ENCODE results near the gene ANXA2.
A peak's percentile ranks its signal among the peaks of the same experiment; 100 is the strongest.

Gene ANXA2

GRCh38 chr15:60374209-60374608 lies 23.6 kb downstream of the ANXA2 start:
- intact Hi-C loops (cut with DNase I) = no loop called here
- DNase-seq = no peak

- intact Hi-C loops (cut with DNase I) = no loop called here
- DNase-seq = no peak
Observed at GRCh38 chr15:60373745-60374144, 24.0 kb downstream of the ANXA2 start.

GRCh38 chr15:60373327-60373726 lies 24.5 kb downstream of the ANXA2 start:
- intact Hi-C loops (cut with DNase I) = no loop called here
- no peak for DNase-seq

GRCh38 chr15:60372756-60373155 lies 25.0 kb downstream of the ANXA2 start:
- intact Hi-C loops (cut with DNase I) = no loop called here
- DNase-seq = no peak

GRCh38 chr15:60372227-60372626 lies 25.6 kb downstream of the ANXA2 start:
- intact Hi-C loops (cut with DNase I) = no loop called here
- DNase-seq = no peak

- DNase-seq = no peak
- intact Hi-C loops (cut with DNase I) = no loop called here
Observed at GRCh38 chr15:60371175-60372051, 26.4 kb downstream of the ANXA2 start.

- intact Hi-C loops (cut with DNase I) = no loop called here
- DNase-seq = no peak
Observed at GRCh38 chr15:60370869-60371136, 27.0 kb downstream of the ANXA2 start.

GRCh38 chr15:60370105-60370868 lies 27.5 kb downstream of the ANXA2 start:
- no peak for DNase-seq

GRCh38 chr15:60369696-60370095 lies 28.1 kb downstream of the ANXA2 start:
- no peak for DNase-seq
- intact Hi-C loops (cut with DNase I) = loop anchor here (10.0 kb wide), 1 partner anchor 75 kb away; no protein-coding TSS in a partner anchor

More at GRCh38 chr15:60370105-60370868, 27.5 kb downstream of the ANXA2 start:
- intact Hi-C loops (cut with DNase I) = no loop called here

- DNase-seq = no peak
- intact Hi-C loops (cut with DNase I) = loop anchor here (10.0 kb wide), 1 partner anchor 80 kb away; no protein-coding TSS in a partner anchor
Observed at GRCh38 chr15:60364612-60364924, 33.2 kb downstream of the ANXA2 start.

- no peak for DNase-seq
- intact Hi-C loops (cut with DNase I) = loop anchor here (10.0 kb wide), 1 partner anchor 81 kb away; no protein-coding TSS in a partner anchor
Observed at GRCh38 chr15:60363903-60364611, 33.7 kb downstream of the ANXA2 start.

- no peak for DNase-seq
- intact Hi-C loops (cut with DNase I) = loop anchor here (10.0 kb wide), 1 partner anchor 82 kb away; no protein-coding TSS in a partner anchor
Observed at GRCh38 chr15:60363087-60363549, 34.7 kb downstream of the ANXA2 start.

GRCh38 chr15:60362321-60363086 lies 35.3 kb downstream of the ANXA2 start:
- DNase-seq = no peak
- intact Hi-C loops (cut with DNase I) = loop anchor here (10.0 kb wide), 1 partner anchor 82 kb away; no protein-coding TSS in a partner anchor

- intact Hi-C loops (cut with DNase I) = loop anchor here (10.0 kb wide), 1 partner anchor 85 kb away; no protein-coding TSS in a partner anchor
- peak in 40 of 42 donors; percentile 17 to 83 (median 60) for DNase-seq
Observed at GRCh38 chr15:60359738-60360137, 38.0 kb downstream of the ANXA2 start.

- intact Hi-C loops (cut with DNase I) = no loop called here
Observed at GRCh38 chr15:60358935-60359682, 38.7 kb downstream of the ANXA2 start.

GRCh38 chr15:60356832-60357231 lies 41.0 kb downstream of the ANXA2 start:
- DNase-seq = no peak
- intact Hi-C loops (cut with DNase I) = no loop called here

More at GRCh38 chr15:60358935-60359682, 38.7 kb downstream of the ANXA2 start:
- no peak for DNase-seq

GRCh38 chr15:60355148-60355857 lies 42.5 kb downstream of the ANXA2 start:
- intact Hi-C loops (cut with DNase I) = no loop called here
- no peak for DNase-seq
